ENCODE data around the gene SMCHD1. TPM values are rescaled to one million over a fixed set of nuclear protein-coding genes. Genes with fewer than 3 reads are reported as not detected.

The SMCHD1 gene
- total and polyA plus RNA-seq, 10 of the 15 experiments (the other 5 are each of a cell fraction or from before 2014, with no cell fraction given): 6.0 to 110 (median 48.0) TPM

DNA sequence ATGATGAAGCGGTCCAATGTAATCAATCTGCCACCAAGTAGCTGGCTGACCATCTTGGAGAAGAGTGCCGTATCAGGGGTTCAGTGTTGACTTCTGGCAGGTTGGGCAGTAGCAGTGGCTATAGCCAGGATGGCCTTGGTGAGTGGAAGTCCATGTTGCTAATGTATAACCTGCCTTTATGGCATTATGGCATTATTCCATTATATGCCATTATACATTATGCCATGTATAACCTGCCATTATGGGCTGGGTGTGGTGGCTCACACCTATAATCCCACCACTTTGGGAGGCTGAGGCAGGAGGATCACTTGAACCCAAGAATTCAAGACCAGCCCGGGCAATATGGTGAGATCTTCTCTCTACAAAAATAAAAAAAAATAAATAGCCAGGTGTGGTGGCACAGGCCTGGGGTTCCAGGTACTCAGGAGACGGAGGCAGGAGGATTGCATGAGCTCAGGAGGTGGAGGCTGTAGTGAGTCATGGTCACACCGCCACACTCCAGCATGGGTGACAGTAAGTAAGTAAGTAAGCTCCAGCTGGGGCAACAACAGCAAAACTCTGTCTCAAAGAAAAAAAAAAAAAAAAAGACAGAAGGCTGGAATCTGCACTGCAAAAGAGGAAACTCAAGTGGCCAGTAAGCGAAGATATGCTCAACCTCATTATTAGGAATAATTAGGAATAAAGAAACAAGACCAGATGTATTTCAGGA is 166.8 kb downstream of the SMCHD1 start:
- no peak overlapping the region for H3K4me3 ChIP-seq
- H4K20me1 ChIP-seq (ENCODE audit: control insufficient read depth, insufficient read depth): no peaks in the 10 kb centered on the region
- POLR2A ChIA-PET: interaction anchor here (0.6 kb wide), 1 partner anchor 36 kb away, joined by 4 read pairs; no protein-coding TSS in a partner anchor
- H3K9ac ChIP-seq (ENCODE audit: control insufficient read depth, insufficient read depth, low read length): no peak overlapping the region
- CTCF ChIA-PET: interaction anchor here (0.5 to 1.1 kb wide), 3 partner anchors 26 to 544 kb away, joined by 3 read pairs; no protein-coding TSS in a partner anchor
- no peak for DNase-seq (ENCODE audit: low read depth, low spot score)
- no peak overlapping the region for H3K27ac ChIP-seq (ENCODE audit: control insufficient read depth, insufficient read depth)
- no peaks in the 10 kb centered on the region for H3K9me3 ChIP-seq (replicated peaks; ENCODE audit: control insufficient read depth, insufficient read depth, low read length)
- no peaks in the 10 kb centered on the region for H3K27me3 ChIP-seq (replicated peaks in 1 of 2; ENCODE audit: control insufficient read depth in 2 of 2, insufficient read depth in 2 of 2, low read length in 1 of 2)
- RAD21 ChIA-PET (ENCODE audit: unreplicated experiment): no interaction called here
- 39% methylated on average over 6 of the region's 6 CpGs for WGBS (ENCODE audit: insufficient coverage, insufficient replicate concordance, low lambda C conversion rate, missing lambda C conversion rate)
- no peak overlapping the region for H2AFZ ChIP-seq (ENCODE audit: control insufficient read depth, low read depth, low read length)
- H3K4me2 ChIP-seq (ENCODE audit: control insufficient read depth, insufficient read depth): no peak overlapping the region
- no peaks in the 10 kb centered on the region for H3K36me3 ChIP-seq (ENCODE audit: control insufficient read depth in 2 of 2, insufficient read depth in 2 of 2, low read length in 1 of 2)
- H3K4me1 ChIP-seq (ENCODE audit: control insufficient read depth, insufficient read depth, low read length): no peaks in the 10 kb centered on the region
- no peaks in the 10 kb centered on the region for H3K79me2 ChIP-seq (ENCODE audit: control insufficient read depth, insufficient read depth, low read length)
- no peak for FAIRE-seq
- SMC1A ChIA-PET (ENCODE audit: uncharacterized antibody, unreplicated experiment): interaction anchor here (0.7 kb wide), 1 partner anchor 13 kb away, joined by 3 read pairs; no protein-coding TSS in a partner anchor
- no peak for ATAC-seq
- TF ChIP-seq NR2F1 (conservative IDR thresholded peaks at IDR 0.05) (no peak), ZNF622 (IDR thresholded peaks at IDR 0.05) (no peak), SREBF1 (IDR thresholded peaks at IDR 0.05; ENCODE audit: low read length) (no peak), JUNB (IDR thresholded peaks at IDR 0.05) (no peak), EGR1 (IDR thresholded peaks at IDR 0.05; ENCODE audit: borderline replicate concordance in 1 of 2, low read depth in 2 of 2, low read length in 2 of 2) (no peak)
- BruUV-seq (replicated peaks): no TSS peak
- in situ Hi-C loops (cut with MboI): no loop called here
- intact Hi-C loops (cut with micrococcal nuclease; ENCODE audit: unreplicated experiment): no loop called here

- Histone ChIP-seq H3K4me1 (ENCODE audit: control insufficient read depth, insufficient read depth, low read length) (no peaks in the 10 kb centered on the region), H3K79me2 (ENCODE audit: control insufficient read depth, insufficient read depth, low read length) (no peaks in the 10 kb centered on the region), H3K27me3 (replicated peaks in 1 of 2; ENCODE audit: control insufficient read depth in 2 of 2, insufficient read depth in 2 of 2, low read length in 1 of 2) (no peaks in the 10 kb centered on the region), H3K27ac (ENCODE audit: control insufficient read depth, insufficient read depth) (no peak overlapping the region), H3K4me3 (no peak overlapping the region), H3K4me2 (ENCODE audit: control insufficient read depth, insufficient read depth) (no peak overlapping the region), H2AFZ (ENCODE audit: control insufficient read depth, low read depth, low read length) (no peak overlapping the region), H3K36me3 (ENCODE audit: control insufficient read depth in 2 of 2, insufficient read depth in 2 of 2, low read length in 1 of 2) (no peaks in the 10 kb centered on the region), H3K9me3 (replicated peaks; ENCODE audit: control insufficient read depth, insufficient read depth, low read length) (no peaks in the 10 kb centered on the region), H3K9ac (ENCODE audit: control insufficient read depth, insufficient read depth, low read length) (no peak overlapping the region), H4K20me1 (ENCODE audit: control insufficient read depth, insufficient read depth) (no peaks in the 10 kb centered on the region)
- intact Hi-C loops (cut with micrococcal nuclease; ENCODE audit: unreplicated experiment): no loop called here
- FAIRE-seq: no peak
- RAD21 ChIA-PET (ENCODE audit: unreplicated experiment): no interaction called here
- WGBS (ENCODE audit: insufficient coverage, insufficient replicate concordance, low lambda C conversion rate, missing lambda C conversion rate): 35% methylated on average over 2 of the region's 2 CpGs
- BruUV-seq (replicated peaks): no TSS peak
- POLR2A ChIA-PET: no interaction called here
- DNase-seq (ENCODE audit: low read depth, low spot score): no peak
- ATAC-seq: no peak
- SMC1A ChIA-PET (ENCODE audit: uncharacterized antibody, unreplicated experiment): interaction anchor here (0.7 kb wide), 1 partner anchor 12 kb away, joined by 3 read pairs; no protein-coding TSS in a partner anchor
- in situ Hi-C loops (cut with MboI): no loop called here
- CTCF ChIA-PET: interaction anchor here (1.1 kb wide), 1 partner anchor 25 kb away, joined by 3 read pairs; no protein-coding TSS in a partner anchor
- TF ChIP-seq STAT1 (conservative IDR thresholded peaks at IDR 0.05): no peak
- no peak for TF ChIP-seq IKZF2 (IDR thresholded peaks at IDR 0.05)
- TF ChIP-seq MXI1 (IDR thresholded peaks at IDR 0.05; ENCODE audit: low read depth, low read length): no peak
- no peak for TF ChIP-seq DPF2 (IDR thresholded peaks at IDR 0.05)
- no peak for TF ChIP-seq HDGF (IDR thresholded peaks at IDR 0.05)
- TF ChIP-seq ETV6 (conservative IDR thresholded peaks at IDR 0.05 in 1 of 2, IDR thresholded peaks at IDR 0.05 in 1 of 2; ENCODE audit: borderline replicate concordance in 1 of 2, low read depth in 1 of 2): no peak
- no peak for TF ChIP-seq SIX5 (IDR thresholded peaks at IDR 0.05; ENCODE audit: low read depth, low read length, severe bottlenecking)
- no peak for TF ChIP-seq ZBTB11 (CRISPR knock-in tag; IDR thresholded peaks at IDR 0.05)
- TF ChIP-seq POLR2AphosphoS5 (IDR thresholded peaks at IDR 0.05; ENCODE audit: low read length): no peak
Measured at GRCh38 chr18:2823202-2823601, 167.7 kb downstream of the SMCHD1 start.
